GM19452 (cell line): ENCODE data around the gene HSD3B7.
A peak's percentile ranks its signal among the peaks of the same experiment; 100 is the strongest.
"Not testable (repeated sequence)": the region's sequence is repeated elsewhere in the genome, so short reads cannot be mapped to it uniquely, and the experiment has no call there.

Experiments used
- ATAC-seq: cut with Tn5 transposase; IDR thresholded peaks from one replicate; pipeline ENCODE4 v1.9.1; 2021; ENCODE audit not compliant: unreplicated experiment

HSD3B7 gene

DNA sequence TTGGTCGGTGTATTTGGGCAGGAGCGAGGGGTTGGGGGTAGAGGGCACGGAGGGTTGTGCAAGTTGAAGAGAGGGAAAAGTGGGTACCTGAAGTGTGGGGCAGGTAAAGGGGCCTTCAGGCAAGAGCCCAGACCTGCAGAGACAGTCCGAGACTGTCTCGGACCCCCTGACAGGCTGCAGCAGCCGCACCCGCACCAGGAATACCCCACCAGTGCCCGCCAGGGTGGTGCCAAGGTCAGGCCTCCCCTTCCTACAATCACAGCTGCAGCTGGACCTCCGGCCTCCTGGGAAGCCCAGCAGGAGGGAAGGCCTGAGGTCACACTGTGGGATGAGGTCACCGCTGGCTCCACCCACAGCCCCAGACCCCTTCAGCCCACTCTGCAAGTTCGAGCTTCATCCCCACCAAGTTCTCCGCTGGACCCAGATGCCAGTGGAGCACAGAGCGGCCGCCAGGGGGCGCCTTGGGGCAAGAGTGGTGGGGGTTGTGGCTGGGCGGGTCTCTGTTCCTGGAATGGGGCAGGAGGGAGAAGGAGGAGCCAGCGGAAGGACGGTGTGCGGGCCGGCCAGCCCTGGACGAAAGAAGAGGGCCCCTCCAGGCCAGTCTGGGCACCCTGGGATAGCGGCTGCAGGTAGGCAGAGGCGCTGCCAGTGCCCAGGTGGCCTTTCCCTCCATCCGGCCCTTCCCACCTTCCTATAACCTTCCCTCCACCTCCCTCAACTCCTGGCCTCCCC lies at the start of gene HSD3B7:
Gene HSD3B7, plus strand, starts transcription at position 539 of the 732 bp plus-strand sequence. CDS start 452 bp downstream, outside the sequence.
- ATAC-seq, result no peak

DNA sequence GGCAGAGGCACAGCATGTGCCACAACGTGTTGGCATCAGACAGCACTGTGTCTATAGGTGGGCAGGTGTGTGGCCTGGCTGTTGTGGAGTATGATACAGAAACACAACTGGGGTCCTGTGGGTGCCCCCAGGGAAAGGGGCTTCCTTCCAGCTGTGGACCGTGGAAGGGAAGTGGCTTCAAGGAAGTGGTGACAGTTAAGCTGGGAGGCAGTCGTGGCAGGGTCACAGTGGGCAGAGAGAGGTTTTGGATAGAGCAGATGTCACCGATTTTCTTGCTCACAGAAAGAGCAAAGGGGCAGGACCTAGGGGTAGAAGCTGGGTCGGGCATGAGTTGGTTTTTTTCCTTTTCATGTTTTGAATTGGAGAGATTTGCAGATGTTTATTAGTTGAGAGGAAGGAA lies 47.3 kb upstream of the HSD3B7 start:
- no peak for ATAC-seq

DNA sequence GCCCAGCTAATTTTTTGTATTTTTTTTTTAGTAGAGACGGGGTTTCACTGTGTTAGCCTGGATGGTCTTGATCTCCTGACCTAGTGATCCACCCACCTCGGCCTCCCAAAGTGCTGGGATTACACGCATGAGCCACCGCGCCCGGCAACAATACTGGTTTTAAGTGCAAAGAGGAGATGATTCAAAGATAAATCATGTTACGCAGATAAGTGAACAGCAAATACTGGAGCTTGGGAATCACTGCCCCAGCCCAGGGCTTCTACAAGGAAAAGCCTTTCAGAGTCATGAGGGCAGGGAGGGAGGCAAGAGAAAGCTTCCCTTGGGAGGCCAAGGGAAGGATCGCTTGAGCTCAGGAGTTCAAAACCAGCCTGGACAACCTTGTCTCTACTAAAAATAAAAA lies 45.4 kb upstream of the HSD3B7 start:
- not testable (repeated sequence) for ATAC-seq

DNA sequence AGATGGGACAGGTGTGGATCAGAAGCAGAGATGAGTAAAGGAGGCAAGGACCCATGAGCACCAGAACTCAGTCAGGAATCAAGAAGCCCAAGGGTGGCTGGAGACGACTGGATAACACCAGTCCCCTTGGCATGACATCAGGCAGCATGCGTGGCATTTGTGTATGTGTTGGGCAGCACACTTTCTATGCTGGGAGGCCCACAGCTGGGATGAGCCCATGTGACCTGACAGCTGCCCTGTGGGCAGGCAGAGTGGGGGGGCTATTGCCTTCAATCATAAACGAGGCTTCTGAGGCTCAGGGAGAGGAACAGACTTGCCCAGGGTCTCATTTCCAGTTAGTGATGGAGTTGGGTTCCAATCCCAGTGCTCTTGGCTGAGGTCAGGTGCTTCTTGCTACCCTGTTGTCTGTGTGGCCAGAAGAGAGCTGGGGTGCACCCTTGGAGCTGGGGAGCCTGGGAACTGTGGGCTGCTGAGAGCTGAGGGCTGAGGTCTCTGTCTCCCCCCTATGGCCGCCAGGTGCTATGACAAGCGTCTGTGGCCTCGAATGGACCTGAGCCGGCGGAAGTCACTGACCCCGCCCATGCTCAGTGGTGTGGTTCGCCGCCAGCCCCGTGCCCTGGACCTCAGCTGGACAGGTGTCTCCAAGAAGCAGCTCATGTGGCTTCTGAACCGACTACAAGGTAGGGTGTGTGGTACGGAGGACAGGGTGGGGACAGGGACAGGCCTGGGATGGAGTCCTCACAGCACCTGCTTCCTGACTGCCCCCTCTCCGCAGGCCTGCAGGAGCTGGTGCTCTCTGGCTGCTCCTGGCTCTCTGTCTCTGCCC lies 43.2 kb upstream of the HSD3B7 start:
- ATAC-seq, result peak; percentile 83

DNA sequence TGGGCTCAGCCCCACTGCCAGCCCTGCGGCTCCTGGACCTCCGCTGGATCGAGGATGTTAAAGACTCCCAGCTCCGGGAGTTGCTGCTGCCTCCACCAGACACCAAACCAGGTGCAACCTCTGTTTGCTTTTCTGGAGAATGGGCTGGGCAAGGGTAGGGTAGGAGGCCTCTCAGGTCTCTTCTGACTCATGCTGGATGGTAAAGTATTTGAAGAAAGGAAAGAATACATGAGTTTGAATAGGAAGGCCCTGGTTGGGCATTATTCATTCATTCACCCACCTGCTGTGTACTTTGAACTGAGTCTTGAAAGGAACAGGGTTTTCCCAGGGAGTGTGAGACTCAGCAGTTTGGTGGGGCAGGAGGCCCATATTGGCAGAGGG lies 42.6 kb upstream of the HSD3B7 start:
- no peak for ATAC-seq

DNA sequence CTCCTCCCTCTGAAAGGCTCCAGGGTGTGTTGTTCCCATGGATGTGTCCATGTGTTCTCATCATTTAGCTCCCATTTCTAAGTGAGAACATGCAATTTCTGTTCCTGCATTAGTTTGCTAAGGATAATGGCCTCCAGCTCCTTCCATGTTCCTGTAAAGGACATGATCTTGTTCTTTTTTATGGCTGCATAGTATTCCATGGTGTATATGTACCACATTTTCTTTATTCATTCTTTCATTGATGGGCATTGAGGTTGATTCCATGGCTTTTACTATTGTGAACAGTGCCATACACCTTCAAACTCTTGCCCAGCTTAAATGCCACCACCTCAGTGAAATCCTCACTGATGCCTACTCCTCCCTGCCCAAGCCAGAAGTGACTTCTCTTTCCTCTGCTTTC lies 40.7 kb upstream of the HSD3B7 start:
- ATAC-seq, result no peak

DNA sequence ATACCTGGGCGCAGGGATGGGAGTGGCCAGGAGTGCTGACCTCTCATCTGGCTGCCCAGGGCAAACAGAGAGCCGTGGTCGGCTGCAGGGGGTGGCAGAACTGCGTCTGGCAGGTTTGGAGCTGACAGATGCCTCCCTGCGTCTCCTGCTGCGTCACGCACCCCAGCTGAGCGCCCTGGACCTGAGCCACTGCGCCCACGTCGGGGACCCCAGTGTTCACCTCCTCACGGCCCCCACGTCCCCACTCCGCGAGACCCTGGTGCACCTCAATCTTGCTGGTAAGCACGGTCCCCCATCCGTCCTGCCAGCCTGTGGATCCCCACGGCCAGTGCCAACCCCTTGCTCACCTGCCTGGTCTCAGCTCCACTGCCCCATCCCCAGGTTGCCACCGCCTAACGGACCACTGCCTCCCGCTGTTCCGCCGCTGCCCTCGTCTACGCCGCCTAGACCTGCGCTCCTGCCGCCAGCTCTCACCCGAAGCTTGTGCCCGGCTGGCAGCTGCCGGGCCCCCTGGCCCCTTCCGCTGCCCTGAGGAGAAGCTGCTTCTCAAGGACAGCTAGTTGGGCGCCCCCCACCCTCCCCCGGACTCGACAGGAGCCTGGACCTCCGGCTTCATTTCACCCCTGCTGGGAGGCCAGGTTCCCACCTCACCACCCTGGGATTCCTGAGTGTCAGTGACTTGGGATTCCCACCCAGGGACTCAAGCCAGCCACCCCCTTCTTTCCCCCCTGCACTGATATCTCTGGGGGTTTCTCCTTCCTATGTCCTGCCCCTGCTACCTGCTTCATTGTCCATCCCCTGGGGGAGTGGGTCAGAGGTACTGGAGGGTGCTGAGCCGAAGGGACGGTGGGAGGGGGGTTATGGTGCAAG lies 38.1 kb upstream of the HSD3B7 start:
- ATAC-seq, result no peak

DNA sequence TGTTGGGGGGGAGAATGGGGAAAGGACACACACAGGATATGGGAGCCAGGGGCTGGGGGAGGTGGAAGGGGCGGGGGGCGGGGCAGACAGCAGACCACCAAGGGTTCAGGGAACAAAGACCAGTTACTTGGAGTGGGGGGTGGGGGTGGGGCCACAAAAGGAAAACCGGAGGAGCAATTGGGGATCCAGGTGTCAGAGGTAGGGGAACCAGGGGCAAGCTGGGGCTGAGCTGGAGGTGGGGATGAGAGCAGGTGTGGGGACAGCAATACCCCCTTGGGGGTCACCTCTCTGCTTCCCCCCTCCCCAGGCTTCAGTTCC lies 37.5 kb upstream of the HSD3B7 start:
- no peak for ATAC-seq

DNA sequence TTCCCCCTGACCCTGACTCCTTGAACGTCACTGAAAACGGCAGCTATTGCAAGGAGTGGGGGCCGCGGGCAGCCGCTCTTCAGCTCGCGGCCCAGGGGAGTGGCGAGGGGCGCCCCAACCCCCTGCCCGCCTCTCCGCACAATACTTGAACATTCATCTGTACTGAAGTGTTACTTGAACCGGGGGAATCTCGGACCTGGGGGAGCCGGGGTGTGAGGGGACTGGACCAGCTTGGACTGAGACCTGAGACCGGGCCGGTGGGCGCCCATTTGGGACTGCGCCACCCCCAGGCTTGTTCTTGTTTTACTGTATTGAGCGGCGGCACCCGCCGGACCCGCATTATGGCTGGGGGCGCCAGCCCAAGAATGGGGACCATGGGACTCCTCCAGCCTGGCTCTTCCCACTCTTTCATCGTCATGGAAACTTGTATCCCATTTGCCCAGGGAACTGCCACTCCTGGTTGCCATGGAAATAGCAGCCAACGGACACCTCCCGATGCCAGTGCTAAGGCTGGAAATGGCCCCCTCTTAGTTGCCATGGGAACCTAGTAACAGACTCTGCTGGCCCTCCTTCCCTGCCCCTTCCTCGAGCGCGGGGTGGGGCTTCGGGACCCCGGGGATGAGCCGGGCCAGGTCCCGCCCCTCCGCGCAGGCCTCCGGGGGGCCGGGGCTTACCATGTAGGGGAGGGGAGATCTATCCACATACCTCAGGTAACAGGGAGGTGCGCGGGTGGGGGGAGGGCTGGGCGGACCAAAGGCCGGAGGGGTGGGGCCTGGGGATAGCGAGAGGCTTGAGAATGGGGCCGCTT lies 36.9 kb upstream of the HSD3B7 start:
- peak; percentile 1 for ATAC-seq

DNA sequence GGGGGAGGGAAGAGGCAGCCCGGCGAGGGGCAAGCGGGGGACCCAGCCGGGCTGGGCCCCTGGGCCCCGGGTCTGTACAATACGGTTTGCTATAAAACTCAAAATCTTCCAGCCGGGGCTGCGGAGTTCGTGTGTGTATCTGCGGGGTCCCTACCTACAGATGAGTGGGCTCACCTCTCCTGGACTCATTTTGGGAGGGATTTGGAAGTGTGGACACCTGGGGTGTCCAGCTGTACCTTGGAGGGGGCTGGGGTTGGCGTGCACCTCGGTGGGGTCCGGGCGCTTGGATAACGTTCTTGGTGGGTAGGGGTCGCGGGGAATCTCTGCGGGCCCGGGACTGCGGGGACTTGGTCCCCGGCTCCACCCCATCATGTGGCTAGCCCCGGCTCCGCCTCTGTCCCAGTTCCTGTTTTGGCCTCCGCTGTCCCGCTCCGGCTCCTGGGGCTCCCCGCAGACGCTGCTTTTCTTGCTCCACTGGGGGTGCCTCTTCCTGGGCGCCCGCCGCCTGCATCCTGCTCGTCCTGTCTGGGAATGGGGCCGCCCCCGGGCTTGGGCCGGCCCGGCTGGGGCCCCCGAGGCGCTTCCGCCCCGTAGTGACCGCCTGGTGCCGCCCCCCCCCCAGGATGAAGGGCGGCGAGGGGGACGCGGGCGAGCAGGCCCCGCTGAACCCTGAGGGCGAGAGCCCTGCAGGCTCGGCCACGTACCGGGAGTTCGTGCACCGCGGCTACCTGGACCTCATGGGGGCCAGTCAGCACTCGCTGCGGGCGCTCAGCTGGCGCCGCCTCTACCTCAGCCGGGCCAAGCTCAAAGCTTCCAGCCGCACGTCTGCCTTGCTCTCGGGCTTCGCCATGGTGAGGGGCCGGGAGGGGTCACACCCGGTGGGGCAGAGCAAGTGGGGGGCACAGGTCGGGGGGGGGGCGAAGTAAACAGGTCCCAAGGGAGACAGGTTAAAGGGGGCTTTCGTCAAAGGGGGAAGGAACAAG lies 36.0 kb upstream of the HSD3B7 start, which contains the start of gene ORAI3:
Gene ORAI3, plus strand, starts transcription at position 402 of the 983 bp plus-strand sequence. Its CDS starts 222 bp downstream, at position 624.
- peak; percentile 67 for ATAC-seq

DNA sequence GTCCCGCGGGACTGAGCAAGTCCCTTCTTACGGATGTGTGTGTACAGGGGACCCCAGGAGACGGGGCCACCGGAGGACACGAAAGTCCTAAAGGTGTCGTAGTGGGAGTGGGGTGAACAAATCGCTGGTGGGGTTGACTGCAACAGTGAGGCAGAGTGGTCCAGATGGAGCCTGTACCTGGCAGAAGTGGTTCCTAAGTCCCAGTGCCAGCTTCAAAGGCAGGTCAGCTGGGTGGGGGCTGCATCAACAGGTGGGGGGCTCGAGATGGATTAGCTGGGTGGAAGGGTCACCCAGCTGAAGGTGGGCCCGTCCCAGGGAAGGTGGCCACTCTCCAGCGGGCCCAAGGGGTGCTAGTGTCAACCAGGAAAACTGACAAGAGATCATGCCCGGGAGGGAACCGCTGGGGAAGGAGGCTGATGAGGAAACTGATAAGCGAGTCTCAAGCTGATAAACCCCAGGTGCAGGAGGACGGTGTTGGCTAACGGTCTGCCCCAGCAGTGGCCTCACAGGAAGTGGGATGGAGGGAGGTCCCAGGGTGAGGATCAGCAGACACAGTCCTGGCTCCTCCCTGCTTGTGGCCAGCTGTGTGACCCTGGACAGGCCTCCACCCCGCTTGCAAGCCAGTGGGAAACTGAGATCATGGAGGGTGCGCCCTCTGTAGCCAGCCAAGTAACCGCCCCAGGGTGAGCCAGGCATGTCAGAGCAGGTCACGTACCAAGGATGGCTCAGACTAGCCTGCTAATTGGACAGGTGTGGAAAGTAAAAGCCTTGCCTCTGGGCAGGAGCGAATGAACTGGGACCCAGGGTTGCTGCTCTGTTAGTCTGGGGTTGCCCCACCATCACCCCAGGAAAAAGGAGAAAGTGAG lies 35.1 kb upstream of the HSD3B7 start:
- ATAC-seq, result peak; percentile 45

DNA sequence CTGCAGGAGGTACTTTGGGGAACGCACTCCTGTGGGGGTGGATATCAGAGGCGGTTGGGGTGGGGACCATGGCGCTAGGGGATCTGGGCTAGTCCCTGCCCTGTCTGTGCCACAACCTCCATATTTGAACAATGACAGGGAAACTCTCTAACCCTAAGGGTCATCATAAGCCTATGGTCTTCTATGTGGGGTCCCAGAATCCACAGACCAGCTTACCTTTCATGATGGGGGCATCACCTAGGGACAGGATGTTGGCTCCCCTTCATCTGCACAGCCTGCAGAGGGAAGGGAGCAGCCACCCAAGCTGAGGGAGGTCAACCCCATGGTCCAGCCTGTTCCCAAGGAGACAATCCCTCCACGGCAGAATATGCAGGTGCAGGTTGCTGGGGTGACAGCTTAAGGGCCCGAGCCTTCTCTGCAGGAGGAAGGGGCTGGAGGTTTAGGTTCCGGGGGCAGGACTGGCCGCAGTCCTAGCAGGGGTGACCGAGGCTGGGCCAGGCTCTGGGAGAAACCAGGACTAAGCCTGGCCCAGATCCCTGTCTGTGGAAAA lies 34.4 kb upstream of the HSD3B7 start:
- ATAC-seq, result no peak

DNA sequence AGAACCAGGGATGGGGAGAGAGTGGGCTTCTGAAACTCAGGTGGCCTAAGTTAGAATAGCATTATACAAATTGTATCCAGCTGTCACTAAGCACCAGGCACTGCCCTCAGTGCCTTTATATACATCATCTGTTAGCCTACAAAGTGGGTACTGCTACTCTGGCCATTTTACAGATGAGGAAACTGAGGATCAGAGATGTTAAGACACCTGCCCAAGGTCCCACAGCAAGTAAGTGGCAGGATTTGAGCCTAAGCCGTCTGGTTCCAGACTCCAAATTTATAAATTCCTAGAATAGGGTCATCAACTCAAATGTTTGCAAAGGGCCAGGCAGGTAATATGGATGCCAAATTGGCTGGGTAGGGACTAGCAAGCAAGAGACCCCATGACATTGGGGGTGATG lies 33.8 kb upstream of the HSD3B7 start:
- no peak for ATAC-seq

DNA sequence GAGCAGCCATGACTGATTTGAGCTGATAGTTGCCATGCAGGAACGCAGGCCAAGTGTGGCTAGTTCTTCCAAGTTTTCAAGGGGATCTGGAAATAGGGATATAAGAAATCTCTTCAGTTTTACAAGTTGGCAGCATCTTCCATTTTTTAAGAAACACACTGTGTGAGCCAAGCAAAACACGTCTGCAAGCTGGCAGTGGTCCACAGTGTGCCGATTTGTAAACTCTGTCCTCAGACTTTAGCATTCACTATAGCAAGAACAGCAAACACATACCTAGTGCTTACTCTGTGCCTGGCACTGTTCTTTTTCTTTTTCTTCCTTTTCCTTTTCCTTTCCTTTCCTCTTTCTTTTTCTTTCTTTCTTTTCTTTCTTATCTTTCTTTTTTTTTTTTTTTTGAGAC lies 33.3 kb upstream of the HSD3B7 start:
- ATAC-seq, result no peak

DNA sequence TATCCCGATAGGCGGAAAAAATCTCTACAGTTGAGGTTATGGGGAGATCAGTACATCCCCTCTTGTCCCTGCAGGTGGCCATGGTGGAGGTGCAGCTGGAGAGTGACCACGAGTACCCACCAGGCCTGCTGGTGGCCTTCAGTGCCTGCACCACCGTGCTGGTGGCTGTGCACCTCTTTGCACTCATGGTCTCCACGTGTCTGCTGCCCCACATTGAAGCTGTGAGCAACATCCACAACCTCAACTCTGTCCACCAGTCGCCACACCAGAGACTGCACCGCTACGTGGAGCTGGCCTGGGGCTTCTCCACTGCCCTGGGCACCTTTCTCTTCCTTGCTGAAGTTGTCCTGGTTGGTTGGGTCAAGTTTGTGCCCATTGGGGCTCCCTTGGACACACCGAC lies 31.9 kb upstream of the HSD3B7 start:
- no peak for ATAC-seq

DNA sequence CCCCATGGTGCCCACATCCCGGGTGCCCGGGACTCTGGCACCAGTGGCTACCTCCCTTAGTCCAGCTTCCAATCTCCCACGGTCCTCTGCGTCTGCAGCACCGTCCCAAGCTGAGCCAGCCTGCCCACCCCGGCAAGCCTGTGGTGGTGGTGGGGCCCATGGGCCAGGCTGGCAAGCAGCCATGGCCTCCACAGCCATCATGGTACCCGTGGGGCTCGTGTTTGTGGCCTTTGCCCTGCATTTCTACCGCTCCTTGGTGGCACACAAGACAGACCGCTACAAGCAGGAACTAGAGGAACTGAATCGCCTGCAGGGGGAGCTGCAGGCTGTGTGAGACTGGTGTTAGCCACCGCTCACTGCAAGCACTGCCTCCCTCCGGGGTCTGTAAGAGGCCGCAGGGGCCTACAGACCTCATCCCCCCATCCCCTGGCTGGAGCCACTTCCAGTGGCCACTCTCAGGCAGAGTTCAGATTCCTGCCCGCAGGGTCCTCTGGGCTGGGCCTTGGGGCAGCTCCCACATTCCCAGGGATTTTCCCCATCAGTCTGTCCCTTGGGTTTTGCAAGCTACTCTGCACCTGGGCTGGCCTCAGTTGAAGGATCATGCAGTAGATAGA lies 31.4 kb upstream of the HSD3B7 start:
- ATAC-seq, result no peak

DNA sequence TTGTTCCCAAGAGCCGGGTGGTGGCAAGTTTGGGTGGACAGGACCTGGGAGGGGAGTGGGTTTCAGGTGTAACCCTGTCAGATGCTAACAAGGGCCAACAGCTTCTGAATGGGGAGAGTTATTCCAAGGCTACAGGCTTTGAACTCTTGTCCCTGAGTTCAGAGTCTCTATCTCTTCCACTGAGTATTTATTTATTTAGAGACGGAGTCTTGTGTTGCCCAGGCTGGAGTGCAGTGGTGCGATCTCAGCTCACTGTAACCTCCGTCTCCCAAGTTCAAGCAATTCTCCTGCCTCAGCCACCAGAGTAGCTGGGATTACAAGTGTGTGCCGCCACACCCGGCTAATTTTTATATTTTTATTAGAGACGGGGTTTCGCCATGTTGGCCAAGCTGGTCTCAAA lies 30.0 kb upstream of the HSD3B7 start:
- no peak for ATAC-seq
